Upper lobe of left lung (tissue), 6 donors: ENCODE measurements around the gene INPP5E. TPM values are rescaled to one million over a fixed set of nuclear protein-coding genes. Genes with fewer than 3 reads are reported as not detected.
A peak's percentile ranks its signal among the peaks of the same experiment; 100 is the strongest.

Experiments used
- ATAC-seq, 2 donors: fragments of 200-7000 bp; cut with Tn5 transposase; one replicate each; pipeline ENCODE4 v1.9.1; 2022; ENCODE audit warnings: mild to moderate bottlenecking in 2 of 2, moderate library complexity in 2 of 2; ENCODE audit not compliant: low FRiP score in 2 of 2
- DNase-seq, 2 donors: peaks; one replicate each; pipeline ENCODE4 v3.0.0-alpha.2; 2019 to 2020
- H3K27ac ChIP-seq, 4 donors: fragments of 200-600 bp; sonication (generic); one replicate each; pipeline ENCODE4 v1.5.1; 2016 to 2019
- H3K27me3 ChIP-seq, 4 donors: fragments of 200-600 bp; sonication (generic); one replicate each; pipeline ENCODE4 v1.5.1; 2017 to 2019
- H3K36me3 ChIP-seq, 4 donors: fragments of 200-600 bp; sonication (generic); one replicate each; pipeline ENCODE4 v1.5.1; 2016 to 2019
- H3K4me1 ChIP-seq, 4 donors: fragments of 200-600 bp; sonication (generic); one replicate each; pipeline ENCODE4 v1.5.1; 2018 to 2019
- H3K4me3 ChIP-seq, 4 donors: fragments of 200-600 bp; sonication (generic); one replicate each; pipeline ENCODE4 v1.5.1; 2017 to 2019; ENCODE audit warnings: mild to moderate bottlenecking in 2 of 4, moderate library complexity in 1 of 4
- H3K9me3 ChIP-seq, 4 donors: fragments of 200-600 bp; sonication (generic); one replicate each; pipeline ENCODE4 v1.5.1; 2018 to 2019
- CTCF ChIP-seq, 6 experiments: fragments of 450-650 bp in 4 of 6; fragments of 200-600 bp in 2 of 6; sonication (generic) in 2 of 6; IDR thresholded peaks; one replicate each; pipeline ENCODE4 v1.5.1; 2016 to 2019; ENCODE audit warnings: antibody characterized with exemption in 6 of 6
- EP300 ChIP-seq, 4 donors: sonication (generic); formaldehyde crosslinking; IDR thresholded peaks; one replicate each; pipeline ENCODE4 v1.5.1; 2017; ENCODE audit warnings: antibody characterized with exemption in 4 of 4, control low read depth in 2 of 4
- POLR2A ChIP-seq, 4 donors: fragments of 450-650 bp; IDR thresholded peaks; one replicate each; pipeline ENCODE4 v1.5.1; 2016 to 2017; ENCODE audit warnings: antibody characterized with exemption in 4 of 4, mild to moderate bottlenecking in 2 of 4
- POLR2AphosphoS5 ChIP-seq, 2 donors: sonication (generic); formaldehyde crosslinking; IDR thresholded peaks; one replicate each; pipeline ENCODE4 v1.5.1; 2017; ENCODE audit warnings: antibody characterized with exemption in 2 of 2
- WGBS, 2 donors: methylation state at CpG; one replicate each; pipeline ENCODE4 v1.1.5; 2017 to 2018; 5-methylcytosine and 5-hydroxymethylcytosine counted together
- total RNA-seq, 6 donors: library from RNA; depleted of rRNA in 4 of 6; stranded (reverse); fragments of >200 nt in 4 of 6; gene quantifications; one replicate each; pipeline versions ENCODE4 v1.1.0 to v1.2.1, GENCODE V29; 2016 to 2021
- donor health status: DM: no; HTN: no; CAD: no; lungs with moderate emphysema.
- donor health status: DM: no; HTN: yes; CAD: no; lungs with severe emphysema.

INPP5E gene
- total RNA-seq, 6 donors from 2014 or later: 9.1 to 43.0 (median 14.1) TPM

DNA sequence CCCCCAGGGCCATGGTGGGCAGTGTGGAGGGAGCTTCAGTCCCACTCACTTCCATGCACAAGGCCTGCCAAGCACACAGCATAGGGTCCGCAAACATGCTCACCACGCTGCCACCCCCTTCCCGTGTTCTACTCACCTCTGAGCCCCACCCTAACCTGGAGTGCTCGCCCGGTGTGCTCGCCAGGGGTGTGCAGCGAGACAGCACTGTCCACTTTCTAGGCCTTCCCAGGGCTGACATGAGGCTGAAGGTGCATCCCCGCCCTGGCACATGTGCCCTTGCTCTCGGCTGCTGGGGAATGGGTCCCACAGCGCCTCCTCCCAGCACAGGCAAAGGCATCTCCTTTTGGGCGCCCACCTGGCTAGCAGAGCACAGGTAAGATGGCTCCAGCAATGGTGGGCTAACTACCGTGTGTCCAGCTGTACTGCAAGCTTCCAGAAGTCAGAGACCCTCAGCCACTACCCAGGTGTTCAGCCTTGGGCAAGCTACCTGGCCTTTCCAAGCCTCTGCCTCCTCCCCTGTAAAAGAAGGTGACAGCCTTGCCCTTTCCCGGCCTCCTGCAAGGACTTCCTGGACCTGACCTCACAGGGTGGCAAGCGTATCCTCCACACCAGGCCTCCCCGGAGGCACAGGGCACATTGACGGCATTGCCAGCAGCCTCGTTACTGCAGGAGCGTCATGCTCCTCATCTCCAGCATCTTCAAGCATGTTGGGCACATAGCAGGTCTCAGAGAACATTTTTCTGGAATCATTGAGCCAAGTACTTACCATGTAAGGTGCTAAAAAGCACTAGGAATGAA, 47.4 kb upstream of the INPP5E start:
- H3K4me1 ChIP-seq: peaks cover 20 to 37% (median 22%) of the 10 kb centered on the region in 4 donors
- no peak overlapping the region for H3K4me3 ChIP-seq
- H3K27me3 ChIP-seq: no peaks in the 10 kb centered on the region
- TF ChIP-seq POLR2A (IDR thresholded peaks at IDR 0.05) (no peak), EP300 (IDR thresholded peaks at IDR 0.05) (no peak), CTCF (IDR thresholded peaks at IDR 0.05) (no peak), POLR2AphosphoS5 (IDR thresholded peaks at IDR 0.05) (no peak)
- ATAC-seq (no peak), DNase-seq (no peak)
- WGBS, 2 donors: 83 to 93% methylated on average over 6 to 17 of the region's 18 CpGs
- H3K36me3 ChIP-seq: no peaks in the 10 kb centered on the region
- no peaks in the 10 kb centered on the region for H3K9me3 ChIP-seq
- H3K27ac ChIP-seq: no peak overlapping the region

DNA sequence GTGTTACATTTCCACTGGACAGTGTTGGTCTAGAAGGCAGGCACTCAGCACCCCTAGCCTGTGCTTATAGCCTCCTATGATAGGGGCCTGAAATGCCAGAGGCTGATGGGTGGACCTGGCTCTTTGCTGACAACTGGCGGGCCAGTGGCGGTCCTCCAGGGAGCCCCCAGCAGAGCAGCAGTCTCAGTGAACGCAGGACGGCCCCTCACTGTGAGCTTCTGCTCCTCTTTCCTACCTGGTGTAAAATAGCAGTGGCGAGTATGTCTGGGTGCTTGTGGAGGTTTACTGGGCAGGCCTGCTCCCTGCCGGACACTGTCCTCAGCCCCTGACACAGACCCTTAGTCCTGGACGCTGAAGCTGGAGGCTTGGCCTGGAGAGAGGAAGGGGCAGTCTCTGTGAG, 46.5 kb upstream of the INPP5E start:
- TF ChIP-seq CTCF (IDR thresholded peaks at IDR 0.05) (no peak), EP300 (IDR thresholded peaks at IDR 0.05) (no peak), POLR2AphosphoS5 (IDR thresholded peaks at IDR 0.05) (no peak), POLR2A (IDR thresholded peaks at IDR 0.05) (no peak)
- Histone ChIP-seq H3K4me1 (peaks cover 29 to 46% (median 31%) of the 10 kb centered on the region in 4 donors), H3K27ac (no peak overlapping the region), H3K4me3 (no peak overlapping the region), H3K36me3 (no peaks in the 10 kb centered on the region), H3K27me3 (no peaks in the 10 kb centered on the region), H3K9me3 (no peaks in the 10 kb centered on the region)
- WGBS, 2 donors: 93 to 96% methylated on average over 6 to 7 of the region's 7 CpGs
- ATAC-seq: no peak
- no peak for DNase-seq

GRCh38 chr9:136485049-136486045, 45.7 kb upstream of the INPP5E start:
- Histone ChIP-seq H3K4me3 (peak overlapping the region in 1 of 4 donors; percentile 97), H3K36me3 (no peaks in the 10 kb centered on the region), H3K9me3 (no peaks in the 10 kb centered on the region), H3K27ac (peak overlapping the region in 1 of 4 donors; percentile 99), H3K4me1 (peaks cover 29 to 49% (median 34%) of the 10 kb centered on the region in 4 donors), H3K27me3 (no peaks in the 10 kb centered on the region)
- DNase-seq (peak in 1 of 2 donors; percentile 89), ATAC-seq (peak; percentile 38 to 61)
- TF ChIP-seq CTCF (IDR thresholded peaks at IDR 0.05) (peak; percentile 90 to 94 (median 92)), EP300 (IDR thresholded peaks at IDR 0.05) (no peak)
- 40 to 44% methylated on average over 12 to 21 of the region's 21 CpGs for WGBS, 2 donors

DNA sequence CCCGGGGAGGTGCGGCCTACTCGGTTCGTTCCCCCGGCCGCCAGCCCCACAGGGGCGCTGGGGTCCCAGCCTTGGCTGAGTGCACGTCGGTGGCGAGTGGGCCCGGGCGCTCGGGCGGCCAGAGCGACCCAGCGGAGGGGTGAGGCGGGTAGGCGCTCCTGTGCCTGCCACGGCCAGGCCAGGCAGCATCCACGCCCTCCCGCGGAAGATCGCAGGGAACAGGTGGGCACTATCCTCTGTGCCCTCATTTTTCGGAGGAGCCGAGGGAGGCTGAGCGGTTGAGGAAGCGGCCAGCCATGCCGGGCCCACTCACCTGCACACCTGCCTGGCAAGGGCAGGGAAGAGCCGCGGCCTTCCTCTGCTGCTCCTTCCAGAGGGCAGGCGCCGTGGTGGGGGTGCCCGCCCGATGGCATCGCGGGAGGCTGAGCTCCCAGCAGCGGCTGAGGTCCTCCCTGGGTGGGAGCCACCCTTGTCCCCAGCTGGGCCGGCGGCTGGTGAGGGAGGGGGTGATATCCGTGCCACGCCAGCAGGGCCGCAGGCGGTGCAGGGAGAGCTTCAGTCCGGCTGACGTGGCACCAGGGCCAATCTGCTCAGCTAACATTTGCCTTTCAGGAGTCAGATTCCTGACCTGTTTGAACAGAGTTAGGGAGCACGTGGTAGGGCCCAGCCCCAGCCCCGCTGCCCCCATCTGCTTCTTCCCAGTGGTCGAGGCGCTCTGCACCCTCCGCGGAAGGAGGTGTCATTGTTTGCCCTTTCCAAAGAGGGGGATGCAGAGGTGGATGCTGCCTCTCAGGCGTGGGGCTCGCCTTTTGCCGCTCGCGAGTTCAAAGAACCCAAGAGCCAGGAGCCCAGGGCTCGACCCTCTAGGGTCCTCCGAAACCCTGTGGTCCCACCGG, 44.8 kb upstream of the INPP5E start:
- Histone ChIP-seq H3K36me3 (peaks cover 0 to under 1% (median 0%) of the 10 kb centered on the region in 4 donors), H3K27ac (peak overlapping the region; percentile 97 to 100 (median 98)), H3K4me3 (peak overlapping the region; percentile 40 to 100 (median 92)), H3K27me3 (no peaks in the 10 kb centered on the region), H3K4me1 (peaks cover 29 to 50% (median 34%) of the 10 kb centered on the region in 4 donors), H3K9me3 (no peaks in the 10 kb centered on the region)
- TF ChIP-seq EP300 (IDR thresholded peaks at IDR 0.05) (no peak), CTCF (IDR thresholded peaks at IDR 0.05) (peak in 1 of 6 experiments; percentile 3), POLR2AphosphoS5 (IDR thresholded peaks at IDR 0.05) (no peak), POLR2A (IDR thresholded peaks at IDR 0.05) (no peak)
- ATAC-seq: no peak
- DNase-seq: peak; percentile 46 to 89
- 30 to 59% methylated on average over 27 to 30 of the region's 59 CpGs for WGBS, 2 donors
